ENCODE data around the gene PMM2.
A peak's percentile ranks its signal among the peaks of the same experiment; 100 is the strongest.

Gene PMM2

DNA sequence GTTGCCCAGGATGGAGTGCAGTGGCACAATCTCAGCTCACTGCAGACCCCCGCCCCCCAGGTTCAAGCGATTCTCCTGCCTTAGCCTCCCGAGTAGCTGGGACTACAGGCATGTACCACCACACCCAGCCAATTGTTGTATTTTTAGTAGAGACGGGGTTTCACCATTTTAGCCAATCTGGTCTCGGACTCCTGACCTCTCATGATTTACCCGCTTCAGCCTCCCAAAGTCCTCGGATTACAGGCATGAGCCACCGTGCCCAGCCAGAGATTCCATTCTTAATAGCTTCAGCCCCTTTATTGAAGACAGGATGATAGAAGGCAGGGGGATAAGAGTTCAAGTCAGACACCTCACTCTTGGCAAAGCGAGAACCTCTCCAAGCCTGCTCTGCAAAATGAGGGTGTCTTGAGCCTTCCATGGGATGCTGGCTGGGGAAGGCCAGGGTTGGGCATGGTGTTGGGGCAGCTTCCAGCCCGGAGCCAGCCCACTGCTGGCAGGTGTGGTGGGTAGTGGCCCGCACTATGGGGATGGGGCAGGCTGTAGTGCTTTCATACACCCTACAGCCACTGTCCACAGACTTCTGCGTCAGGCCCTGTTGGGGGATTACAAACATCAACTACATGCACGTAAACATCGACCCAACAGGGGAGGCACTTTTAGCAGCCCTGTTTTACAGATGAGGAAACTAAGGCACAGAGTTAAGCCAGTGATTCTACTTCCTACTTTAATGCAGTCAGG lies 67.7 kb downstream of the PMM2 start:
- DNase-seq (ENCODE audit: extremely low read depth, low read depth): no peak
- TF ChIP-seq, protein P1, sequence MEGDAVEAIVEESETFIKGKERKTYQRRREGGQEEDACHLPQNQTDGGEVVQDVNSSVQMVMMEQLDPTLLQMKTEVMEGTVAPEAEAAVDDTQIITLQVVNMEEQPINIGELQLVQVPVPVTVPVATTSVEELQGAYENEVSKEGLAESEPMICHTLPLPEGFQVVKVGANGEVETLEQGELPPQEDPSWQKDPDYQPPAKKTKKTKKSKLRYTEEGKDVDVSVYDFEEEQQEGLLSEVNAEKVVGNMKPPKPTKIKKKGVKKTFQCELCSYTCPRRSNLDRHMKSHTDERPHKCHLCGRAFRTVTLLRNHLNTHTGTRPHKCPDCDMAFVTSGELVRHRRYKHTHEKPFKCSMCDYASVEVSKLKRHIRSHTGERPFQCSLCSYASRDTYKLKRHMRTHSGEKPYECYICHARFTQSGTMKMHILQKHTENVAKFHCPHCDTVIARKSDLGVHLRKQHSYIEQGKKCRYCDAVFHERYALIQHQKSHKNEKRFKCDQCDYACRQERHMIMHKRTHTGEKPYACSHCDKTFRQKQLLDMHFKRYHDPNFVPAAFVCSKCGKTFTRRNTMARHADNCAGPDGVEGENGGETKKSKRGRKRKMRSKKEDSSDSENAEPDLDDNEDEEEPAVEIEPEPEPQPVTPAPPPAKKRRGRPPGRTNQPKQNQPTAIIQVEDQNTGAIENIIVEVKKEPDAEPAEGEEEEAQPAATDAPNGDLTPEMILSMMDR (IDR thresholded peaks at IDR 0.05; ENCODE audit: low read depth, low read length): no peak

DNA sequence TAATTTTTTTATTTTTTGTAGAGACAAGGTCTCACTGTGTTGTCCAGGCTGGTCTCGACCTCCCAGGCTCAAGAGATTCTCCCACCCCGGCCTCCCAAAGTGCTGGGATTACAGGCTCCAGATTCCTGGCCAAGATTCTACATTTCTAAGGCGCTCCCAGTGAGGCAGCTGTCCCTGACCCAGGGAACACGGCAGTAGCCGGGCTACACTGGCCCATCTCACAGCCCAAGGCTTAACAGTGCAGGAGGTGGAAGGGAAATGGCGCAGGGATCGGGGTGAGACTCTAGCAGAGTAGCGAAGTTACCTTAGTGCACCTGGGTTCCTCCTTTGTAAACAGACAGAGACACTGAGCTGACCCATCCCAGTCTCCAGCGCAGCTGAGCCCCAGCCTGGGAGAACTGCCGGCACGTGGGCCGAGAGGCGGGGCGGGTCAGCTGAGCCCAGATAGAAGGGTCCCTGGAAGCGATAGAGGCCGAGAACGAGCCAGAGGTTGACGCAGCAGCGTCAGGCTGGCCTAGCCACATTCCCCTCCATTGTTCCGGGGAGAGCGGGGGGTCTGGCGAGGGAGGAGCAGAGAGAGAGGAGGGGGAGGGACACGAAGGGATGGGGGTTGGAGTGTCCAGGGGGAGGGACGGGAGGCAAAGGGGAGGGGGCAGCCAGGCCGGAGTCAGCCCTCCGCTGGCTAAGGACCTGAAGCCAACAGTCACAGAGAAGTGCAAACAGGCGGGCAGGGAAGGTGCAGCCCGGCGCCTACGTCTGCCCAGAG lies 68.7 kb downstream of the PMM2 start:
- TF ChIP-seq, protein P1 (IDR thresholded peaks at IDR 0.05; ENCODE audit: low read depth, low read length): no peak
- DNase-seq (ENCODE audit: extremely low read depth, low read depth): no peak

DNA sequence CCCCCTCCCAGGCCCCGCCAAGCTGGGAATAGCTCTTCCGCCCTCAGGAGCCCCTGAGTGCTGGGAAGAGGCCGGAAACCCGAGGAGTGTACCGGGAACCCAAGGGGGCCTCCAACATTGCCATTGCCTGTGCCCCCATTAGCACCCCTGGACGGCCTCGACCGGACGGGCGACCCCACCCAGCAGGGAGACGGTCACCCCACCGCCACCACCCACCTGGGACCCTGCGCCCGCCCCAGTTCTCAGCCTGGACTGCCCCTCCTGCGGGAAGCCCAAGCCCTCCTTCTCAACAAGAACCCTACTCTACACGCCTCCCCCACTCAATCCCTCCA lies 69.2 kb downstream of the PMM2 start:
- DNase-seq (ENCODE audit: extremely low read depth, low read depth): no peak
- TF ChIP-seq, protein P1 (IDR thresholded peaks at IDR 0.05; ENCODE audit: low read depth, low read length): no peak

DNA sequence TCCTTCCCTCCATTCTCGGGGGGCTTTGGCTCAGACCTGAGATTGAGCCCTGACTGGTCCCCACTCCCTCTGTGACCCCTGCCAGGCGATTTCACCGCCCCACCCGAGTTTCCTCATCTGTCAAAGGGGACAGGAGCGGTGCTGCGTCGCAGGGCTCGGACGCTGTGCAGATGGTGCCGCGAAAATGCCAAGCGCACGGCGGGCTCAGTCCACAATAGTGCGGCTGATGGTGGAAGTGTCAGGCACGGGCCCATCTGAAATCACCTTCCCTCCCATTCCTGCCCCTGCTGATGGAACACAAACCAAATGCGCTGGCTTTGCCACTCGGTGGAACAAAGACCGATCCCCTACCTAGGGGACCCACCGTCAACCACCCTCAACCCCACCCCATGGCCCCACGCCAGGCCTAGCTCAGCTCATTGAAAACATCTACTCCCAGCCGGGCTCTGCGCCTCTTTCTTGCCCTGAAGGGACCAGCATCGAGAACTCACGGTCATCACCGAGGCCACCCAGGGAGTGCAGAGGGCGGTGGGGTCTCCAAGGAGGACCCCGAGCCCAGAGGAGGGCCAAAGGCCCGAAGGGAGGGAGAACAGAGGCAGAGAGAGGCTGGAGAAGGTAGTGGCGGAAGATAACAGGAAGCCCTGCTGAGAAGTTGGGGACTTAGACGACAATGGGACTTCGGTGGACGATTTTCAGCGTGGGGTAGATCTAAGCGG lies 69.7 kb downstream of the PMM2 start:
- no peak for DNase-seq (ENCODE audit: extremely low read depth, low read depth)

DNA sequence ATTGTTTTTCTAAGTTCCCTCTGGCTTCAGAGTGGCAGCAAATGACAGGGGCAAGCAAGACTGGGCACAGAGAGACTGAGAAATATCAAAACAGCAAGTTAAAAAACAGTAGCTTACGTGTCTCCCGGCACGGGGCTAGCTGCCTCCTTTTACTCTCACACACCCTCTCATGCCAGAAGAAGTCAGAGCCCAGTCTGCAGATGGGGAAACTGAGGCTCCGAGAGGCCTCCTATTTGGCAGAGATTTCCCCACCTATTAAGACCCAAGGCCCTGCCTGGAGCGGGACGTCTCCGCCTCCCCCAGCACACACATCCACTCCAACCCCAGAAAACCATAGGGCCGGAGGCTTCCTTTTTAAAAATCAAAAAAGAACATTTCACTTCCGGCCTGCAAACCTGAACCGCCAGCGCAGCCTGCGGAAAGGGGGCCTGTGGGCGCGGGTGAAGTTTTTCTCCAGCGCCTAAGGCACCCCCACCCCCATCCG lies 70.3 kb downstream of the PMM2 start:
- TF ChIP-seq, protein P1 (IDR thresholded peaks at IDR 0.05; ENCODE audit: low read depth, low read length): no peak
- DNase-seq (ENCODE audit: extremely low read depth, low read depth): no peak

More for the DNA sequence above, 69.7 kb downstream of the PMM2 start:
- TF ChIP-seq, protein P1 (IDR thresholded peaks at IDR 0.05; ENCODE audit: low read depth, low read length): no peak

DNA sequence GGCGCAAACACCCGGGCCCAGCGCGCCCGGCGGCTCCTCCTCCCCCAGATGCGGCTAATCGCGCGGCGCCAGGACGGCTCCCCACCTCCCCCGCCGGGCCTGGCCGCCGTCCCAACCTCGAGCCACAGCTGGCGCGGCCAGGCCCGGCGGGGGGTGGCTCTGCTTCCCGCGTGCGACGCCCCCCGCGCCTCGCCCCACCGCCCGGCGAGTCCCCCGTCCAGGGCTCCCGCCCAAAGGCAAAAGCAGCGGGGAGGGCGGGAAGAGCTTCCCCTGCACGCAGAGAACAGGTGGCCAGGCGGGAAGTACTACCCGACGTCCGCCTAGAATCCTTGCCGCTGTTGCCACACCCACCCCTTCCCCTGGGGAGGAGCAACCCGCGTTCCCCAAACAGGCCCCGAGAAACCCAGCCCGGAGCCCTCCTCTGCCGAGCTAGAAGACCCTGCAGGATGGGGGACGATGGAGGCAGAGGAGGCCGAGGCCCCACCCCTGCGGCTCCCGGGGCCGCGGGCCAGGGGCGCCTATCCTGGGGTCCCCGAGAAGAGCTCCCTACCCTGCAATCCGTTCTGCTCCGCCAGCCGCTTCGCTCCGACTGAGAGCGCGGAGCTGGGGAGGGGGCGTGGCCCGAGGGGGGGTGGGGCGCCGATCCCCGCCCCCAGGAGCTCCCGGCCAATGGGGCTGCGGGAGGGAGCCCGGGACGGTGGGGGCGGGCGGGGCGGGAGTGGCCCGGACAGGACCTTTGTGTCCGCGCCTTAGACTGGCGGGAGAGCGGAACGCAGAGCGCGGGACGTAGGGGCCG lies 71.0 kb downstream of the PMM2 start, which contains the start of gene CARHSP1:
TSS of gene CARHSP1 (minus strand) at position 591 of the 796 bp plus-strand sequence. CDS start 9,678 bp downstream, outside the sequence.
- TF ChIP-seq, protein P1 (IDR thresholded peaks at IDR 0.05; ENCODE audit: low read depth, low read length): no peak
- DNase-seq (ENCODE audit: extremely low read depth, low read depth): peak; percentile 55
